HepG2 (cell line): ENCODE data around the gene MIDN. TPM values are rescaled to one million over a fixed set of nuclear protein-coding genes. Genes with fewer than 3 reads are reported as not detected.

Source experiments
- CENPT ChIP-seq: sonication (generic); formaldehyde crosslinking; IDR thresholded peaks from 2 replicates; pipeline ENCODE4 v1.8.0; 2022; ENCODE audit warnings: low read depth, mild to moderate bottlenecking, moderate library complexity, missing genetic modification reagents
- CHD4 ChIP-seq: fragments of 200-600 bp; sonication (generic); IDR thresholded peaks from 2 replicates; pipeline ENCODE4 v1.7.0; 2017; ENCODE audit warnings: mild to moderate bottlenecking, low read length, borderline replicate concordance
- EP300 ChIP-seq, 3 experiments: sonication (generic) in 1 of 3; formaldehyde crosslinking in 1 of 3; IDR thresholded peaks; 2 replicates each; pipeline versions ENCODE4 v1.5.1 to v1.6.1; 2011 to 2020; ENCODE audit warnings: low read depth in 2 of 3, low read length in 2 of 3, borderline replicate concordance in 1 of 3, improper control_type of control experiment in 1 of 3, mild to moderate bottlenecking in 1 of 3, missing genetic modification reagents in 1 of 3, moderate library complexity in 1 of 3
- ETV5 ChIP-seq: IDR thresholded peaks from 2 replicates; pipeline ENCODE4 v1.6.1; 2018; ENCODE audit warnings: missing biosample characterization, missing genetic modification reagents, inconsistent platforms, borderline replicate concordance
- GLI4 ChIP-seq: sonication (generic); formaldehyde crosslinking; IDR thresholded peaks from 2 replicates; pipeline ENCODE4 v1.5.1; 2020; ENCODE audit warnings: missing genetic modification reagents, mild to moderate bottlenecking, moderate library complexity, borderline replicate concordance
- KAT2B ChIP-seq: fragments of 150-350 bp; IDR thresholded peaks from 2 replicates; pipeline ENCODE4 v1.6.1; 2014; ENCODE audit warnings: low read depth, low read length, borderline replicate concordance
- KMT2A ChIP-seq: sonication (generic); formaldehyde crosslinking; IDR thresholded peaks from 2 replicates; pipeline ENCODE4 v1.4.0; 2020; ENCODE audit warnings: missing genetic modification reagents
- MTF2 ChIP-seq: sonication (generic); formaldehyde crosslinking; IDR thresholded peaks from 2 replicates; pipeline ENCODE4 v1.5.0; 2020; ENCODE audit warnings: missing genetic modification reagents, borderline replicate concordance
- NCOR1 ChIP-seq: fragments of 200-600 bp; sonication (generic); IDR thresholded peaks from 2 replicates; pipeline ENCODE4 v1.7.0; 2017; ENCODE audit warnings: antibody characterized with exemption, low read length, borderline replicate concordance
- PRPF4 ChIP-seq: fragments of 200-400 bp; formaldehyde crosslinking; IDR thresholded peaks from 2 replicates; pipeline ENCODE4 v1.6.1; 2016; ENCODE audit warnings: low read length, low read depth; ENCODE audit not compliant: poor library complexity, severe bottlenecking
- TEAD3 ChIP-seq: optimal IDR thresholded peaks from 2 replicates; pipeline ENCODE3; 2016; ENCODE audit warnings: borderline replicate concordance
- ZIK1 ChIP-seq: sonication (generic); formaldehyde crosslinking; IDR thresholded peaks from 2 replicates; pipeline ENCODE4 v1.5.0; 2020; ENCODE audit warnings: mild to moderate bottlenecking, low read depth, missing genetic modification reagents, borderline replicate concordance
- ZMYM2 ChIP-seq: sonication (generic); formaldehyde crosslinking; IDR thresholded peaks from 2 replicates; pipeline ENCODE4 v1.8.0; 2022; ENCODE audit warnings: mild to moderate bottlenecking, missing genetic modification reagents
- ZNF335 ChIP-seq: sonication (generic); formaldehyde crosslinking; IDR thresholded peaks from 2 replicates; pipeline ENCODE4 v1.4.0; 2020; ENCODE audit warnings: missing genetic modification reagents
- polyA plus RNA-seq, 8 experiments: library from polyadenylated mRNA; depleted of rRNA in 3 of 8; stranded (reverse) in 7 of 8; unstranded in 1 of 8; fragments of >200 nt; fragmentation: Illumina TruSeq in 4 of 8; extraction: Trizol in 4 of 8; gene quantifications; 2 replicates each; pipeline versions ENCODE4 v1.2.1 to v1.2.3, GENCODE V29; 2011 to 2016; ENCODE audit warnings: low read depth in 4 of 8, missing spikeins in 1 of 8, mixed read lengths in 1 of 8; ENCODE audit not compliant: insufficient read depth in 1 of 8
- total RNA-seq, 5 experiments: library from RNA; depleted of rRNA; stranded (reverse); fragments of >200 nt; fragmentation: Illumina TruSeq; extraction: Trizol; gene quantifications; 2 replicates each; pipeline ENCODE4 v1.2.3, GENCODE V29; 2016; ENCODE audit warnings: low read depth in 1 of 5
- TF ChIP-seq, protein P1 (sequence below): sonication (generic); formaldehyde crosslinking; IDR thresholded peaks from 2 replicates; pipeline ENCODE4 v1.9.0; 2021; ENCODE audit warnings: missing genetic modification reagents, mild to moderate bottlenecking, borderline replicate concordance
- TF ChIP-seq, protein P2 (sequence below): sonication (generic); formaldehyde crosslinking; IDR thresholded peaks from 2 replicates; pipeline ENCODE4 v1.5.0; 2020; ENCODE audit warnings: mild to moderate bottlenecking, missing genetic modification reagents
- TF ChIP-seq, protein P3 (sequence below): sonication (generic); formaldehyde crosslinking; IDR thresholded peaks from 2 replicates; pipeline ENCODE4 v1.4.0; 2020; ENCODE audit warnings: low read depth, mild to moderate bottlenecking, missing genetic modification reagents
- TF ChIP-seq, protein P4 (sequence below): sonication (generic); formaldehyde crosslinking; IDR thresholded peaks from 2 replicates; pipeline ENCODE4 v1.8.0; 2022; ENCODE audit warnings: mild to moderate bottlenecking, missing genetic modification reagents

The MIDN gene
- total and polyA plus RNA-seq, 2 of the 13 experiments (the other 11 are each of a cell fraction or from before 2014, with no cell fraction given) = 8.4 to 18.0 TPM

DNA sequence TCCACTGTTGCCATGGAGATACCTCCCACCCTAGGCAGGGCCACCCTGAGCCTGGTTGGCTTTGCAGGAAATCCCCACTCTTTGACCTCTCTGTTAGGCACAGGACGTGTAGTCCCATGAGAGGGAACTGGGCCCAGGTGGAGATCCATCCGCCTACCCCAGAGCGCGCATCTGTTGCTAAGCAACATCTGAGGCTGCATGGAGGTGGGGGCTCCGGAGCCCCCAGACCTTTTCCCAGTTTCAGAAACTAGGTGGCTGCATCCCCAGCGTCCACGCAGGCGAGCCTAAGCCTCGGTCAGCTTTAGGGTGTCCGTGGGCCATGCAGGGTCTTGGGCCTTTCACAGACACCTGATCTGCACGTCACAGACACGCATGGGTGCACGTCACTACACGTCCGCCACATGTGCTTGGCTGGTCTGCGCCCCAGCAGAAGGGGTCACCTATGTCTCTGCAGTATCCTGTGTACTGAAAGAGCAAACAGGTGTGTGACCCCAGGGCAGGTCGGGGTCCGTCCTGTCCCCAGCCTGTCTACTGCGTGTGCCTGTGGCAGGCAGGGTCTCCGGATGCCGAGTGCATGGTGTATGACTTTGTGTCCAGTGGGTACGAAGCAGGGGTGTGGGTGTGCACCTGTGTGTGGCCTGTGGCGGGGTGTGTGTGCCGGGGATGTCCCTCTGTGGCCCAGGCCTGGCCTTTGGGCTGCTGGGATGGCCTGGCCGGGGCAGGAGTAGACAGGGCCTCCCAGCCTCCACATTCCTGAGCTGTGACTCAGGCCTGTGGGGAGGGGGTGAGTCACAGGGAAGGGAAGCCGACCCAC lies 16.6 kb downstream of the MIDN start (continued):
- no peak for TF ChIP-seq KAT2B
- no peak for TF ChIP-seq ZMYM2 (CRISPR knock-in tag)
- TF ChIP-seq GLI4 (CRISPR knock-in tag) = no peak
- no peak for TF ChIP-seq CHD4
- TF ChIP-seq ETV5 (CRISPR knock-in tag) = peak; percentile 78
- TF ChIP-seq, protein P1, sequence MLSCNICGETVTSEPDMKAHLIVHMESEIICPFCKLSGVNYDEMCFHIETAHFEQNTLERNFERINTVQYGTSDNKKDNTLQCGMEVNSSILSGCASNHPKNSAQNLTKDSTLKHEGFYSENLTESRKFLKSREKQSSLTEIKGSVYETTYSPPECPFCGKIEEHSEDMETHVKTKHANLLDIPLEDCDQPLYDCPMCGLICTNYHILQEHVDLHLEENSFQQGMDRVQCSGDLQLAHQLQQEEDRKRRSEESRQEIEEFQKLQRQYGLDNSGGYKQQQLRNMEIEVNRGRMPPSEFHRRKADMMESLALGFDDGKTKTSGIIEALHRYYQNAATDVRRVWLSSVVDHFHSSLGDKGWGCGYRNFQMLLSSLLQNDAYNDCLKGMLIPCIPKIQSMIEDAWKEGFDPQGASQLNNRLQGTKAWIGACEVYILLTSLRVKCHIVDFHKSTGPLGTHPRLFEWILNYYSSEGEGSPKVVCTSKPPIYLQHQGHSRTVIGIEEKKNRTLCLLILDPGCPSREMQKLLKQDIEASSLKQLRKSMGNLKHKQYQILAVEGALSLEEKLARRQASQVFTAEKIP (CRISPR knock-in tag) = no peak
- TF ChIP-seq, protein P2, sequence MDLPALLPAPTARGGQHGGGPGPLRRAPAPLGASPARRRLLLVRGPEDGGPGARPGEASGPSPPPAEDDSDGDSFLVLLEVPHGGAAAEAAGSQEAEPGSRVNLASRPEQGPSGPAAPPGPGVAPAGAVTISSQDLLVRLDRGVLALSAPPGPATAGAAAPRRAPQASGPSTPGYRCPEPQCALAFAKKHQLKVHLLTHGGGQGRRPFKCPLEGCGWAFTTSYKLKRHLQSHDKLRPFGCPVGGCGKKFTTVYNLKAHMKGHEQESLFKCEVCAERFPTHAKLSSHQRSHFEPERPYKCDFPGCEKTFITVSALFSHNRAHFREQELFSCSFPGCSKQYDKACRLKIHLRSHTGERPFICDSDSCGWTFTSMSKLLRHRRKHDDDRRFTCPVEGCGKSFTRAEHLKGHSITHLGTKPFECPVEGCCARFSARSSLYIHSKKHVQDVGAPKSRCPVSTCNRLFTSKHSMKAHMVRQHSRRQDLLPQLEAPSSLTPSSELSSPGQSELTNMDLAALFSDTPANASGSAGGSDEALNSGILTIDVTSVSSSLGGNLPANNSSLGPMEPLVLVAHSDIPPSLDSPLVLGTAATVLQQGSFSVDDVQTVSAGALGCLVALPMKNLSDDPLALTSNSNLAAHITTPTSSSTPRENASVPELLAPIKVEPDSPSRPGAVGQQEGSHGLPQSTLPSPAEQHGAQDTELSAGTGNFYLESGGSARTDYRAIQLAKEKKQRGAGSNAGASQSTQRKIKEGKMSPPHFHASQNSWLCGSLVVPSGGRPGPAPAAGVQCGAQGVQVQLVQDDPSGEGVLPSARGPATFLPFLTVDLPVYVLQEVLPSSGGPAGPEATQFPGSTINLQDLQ (CRISPR knock-in tag) = no peak
- no peak for TF ChIP-seq KMT2A
- TF ChIP-seq MTF2 (CRISPR knock-in tag) = no peak
- TF ChIP-seq PRPF4 = no peak
- TF ChIP-seq, protein P3, sequence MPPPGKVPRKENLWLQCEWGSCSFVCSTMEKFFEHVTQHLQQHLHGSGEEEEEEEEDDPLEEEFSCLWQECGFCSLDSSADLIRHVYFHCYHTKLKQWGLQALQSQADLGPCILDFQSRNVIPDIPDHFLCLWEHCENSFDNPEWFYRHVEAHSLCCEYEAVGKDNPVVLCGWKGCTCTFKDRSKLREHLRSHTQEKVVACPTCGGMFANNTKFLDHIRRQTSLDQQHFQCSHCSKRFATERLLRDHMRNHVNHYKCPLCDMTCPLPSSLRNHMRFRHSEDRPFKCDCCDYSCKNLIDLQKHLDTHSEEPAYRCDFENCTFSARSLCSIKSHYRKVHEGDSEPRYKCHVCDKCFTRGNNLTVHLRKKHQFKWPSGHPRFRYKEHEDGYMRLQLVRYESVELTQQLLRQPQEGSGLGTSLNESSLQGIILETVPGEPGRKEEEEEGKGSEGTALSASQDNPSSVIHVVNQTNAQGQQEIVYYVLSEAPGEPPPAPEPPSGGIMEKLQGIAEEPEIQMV (CRISPR knock-in tag) = no peak
- TF ChIP-seq CENPT (CRISPR knock-in tag) = no peak
- TF ChIP-seq TEAD3 (CRISPR knock-in tag) = peak; percentile 97
- TF ChIP-seq ZNF335 (CRISPR knock-in tag) = peak; percentile 89
- TF ChIP-seq ZIK1 (CRISPR knock-in tag) = peak; percentile 60; the same call in 1 of the 2 replicates
- TF ChIP-seq, protein P4, sequence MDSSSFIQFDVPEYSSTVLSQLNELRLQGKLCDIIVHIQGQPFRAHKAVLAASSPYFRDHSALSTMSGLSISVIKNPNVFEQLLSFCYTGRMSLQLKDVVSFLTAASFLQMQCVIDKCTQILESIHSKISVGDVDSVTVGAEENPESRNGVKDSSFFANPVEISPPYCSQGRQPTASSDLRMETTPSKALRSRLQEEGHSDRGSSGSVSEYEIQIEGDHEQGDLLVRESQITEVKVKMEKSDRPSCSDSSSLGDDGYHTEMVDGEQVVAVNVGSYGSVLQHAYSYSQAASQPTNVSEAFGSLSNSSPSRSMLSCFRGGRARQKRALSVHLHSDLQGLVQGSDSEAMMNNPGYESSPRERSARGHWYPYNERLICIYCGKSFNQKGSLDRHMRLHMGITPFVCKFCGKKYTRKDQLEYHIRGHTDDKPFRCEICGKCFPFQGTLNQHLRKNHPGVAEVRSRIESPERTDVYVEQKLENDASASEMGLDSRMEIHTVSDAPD = no peak
- peak in 1 of 2 experiments; percentile 49; a peak in 1 of 4 replicates for TF ChIP-seq EP300 (IDR thresholded peaks at IDR 0.05; ENCODE audit: low read depth in 2 of 2, low read length in 2 of 2)
- TF ChIP-seq EP300 (CRISPR knock-in tag; IDR thresholded peaks at IDR 0.05; ENCODE audit: borderline replicate concordance) = peak; percentile 74
- peak; percentile 35; the same call in 1 of the 2 replicates for TF ChIP-seq NCOR1
